Measurements from ENCODE around the gene IQGAP2.

- TF ChIP-seq ZBTB7A (tag by site-specific recombination; IDR thresholded peaks at IDR 0.05; ENCODE audit: low read depth) (no peak), ZSCAN30 (tag by site-specific recombination; IDR thresholded peaks at IDR 0.05) (no peak), ZNF175 (tag by site-specific recombination; IDR thresholded peaks at IDR 0.05) (no peak)
Measured at GRCh38 chr5:76514713-76515112, 111.6 kb downstream of the IQGAP2 start.

All from HEK293 (cell line).